Hair follicle dermal papilla cell (primary cell): ENCODE data around the gene RND3. TPM values are rescaled to one million over a fixed set of nuclear protein-coding genes. Genes with fewer than 3 reads are reported as not detected.

Source experiments
- total RNA-seq: library from RNA; depleted of rRNA; stranded (reverse); fragments of >200 nt; gene quantifications from 2 replicates; pipeline ENCODE4 v1.2.3, GENCODE V29; 2012

RND3 gene, protein sequence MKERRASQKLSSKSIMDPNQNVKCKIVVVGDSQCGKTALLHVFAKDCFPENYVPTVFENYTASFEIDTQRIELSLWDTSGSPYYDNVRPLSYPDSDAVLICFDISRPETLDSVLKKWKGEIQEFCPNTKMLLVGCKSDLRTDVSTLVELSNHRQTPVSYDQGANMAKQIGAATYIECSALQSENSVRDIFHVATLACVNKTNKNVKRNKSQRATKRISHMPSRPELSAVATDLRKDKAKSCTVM
- 577 and 601 TPM in 2 replicates for total RNA-seq

DNA sequence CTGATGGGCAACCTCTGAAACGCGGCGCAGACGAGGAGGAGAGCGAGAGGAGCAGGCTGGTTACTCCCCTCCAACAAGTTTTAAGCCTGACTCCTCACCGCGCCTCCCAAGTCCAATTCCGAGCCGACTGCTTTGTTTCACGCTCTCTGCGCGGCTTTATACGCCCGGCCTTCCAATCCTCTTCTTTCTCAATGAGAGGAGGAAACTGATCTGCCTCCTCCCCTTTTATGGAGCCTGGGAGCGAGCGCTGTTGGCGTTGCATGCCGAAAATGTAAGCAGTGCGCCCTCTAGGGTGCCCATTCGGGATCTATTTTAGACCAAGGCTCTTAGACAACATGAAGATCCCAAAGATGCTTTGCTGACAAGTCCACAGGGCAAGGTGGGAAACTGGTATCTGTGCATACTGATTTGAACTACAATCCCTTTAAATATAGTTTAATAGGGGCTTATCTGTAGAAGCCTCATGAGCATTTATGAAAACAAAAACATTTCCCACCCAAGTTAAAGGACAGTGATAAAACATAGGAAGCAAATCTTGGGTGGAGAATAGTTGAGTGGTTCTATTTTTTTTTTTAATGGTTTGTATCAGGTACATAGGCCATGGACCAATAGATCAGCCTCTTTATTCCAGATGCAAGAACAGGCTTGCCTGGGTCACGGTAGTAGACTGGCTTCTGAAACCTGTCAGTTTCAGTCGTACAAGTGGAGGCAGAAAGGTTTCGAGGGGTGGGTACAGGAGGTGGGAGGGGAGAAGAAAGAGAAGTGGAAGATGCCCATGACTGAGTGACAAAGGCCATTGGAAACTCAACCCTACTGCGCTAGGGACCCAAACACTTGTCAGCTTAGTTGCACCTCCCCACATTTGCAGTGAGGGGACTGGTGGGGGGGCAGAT lies at the start of gene RND3:
TSS of gene RND3 (minus strand) at position 131 of the 893 bp plus-strand sequence. CDS start 250 bp downstream, outside the sequence.

